Amygdala (tissue), 56 donors: Measurements from ENCODE around the gene LEF1.
"Not testable (repeated sequence)": the region's sequence is repeated elsewhere in the genome, so short reads cannot be mapped to it uniquely, and the experiment has no call there.

Experiments used
- DNase-seq, 56 donors: peaks; one replicate each; lab custom pipeline; 2025; lab: John Stamatoyannopoulos, UW

Gene LEF1

DNA sequence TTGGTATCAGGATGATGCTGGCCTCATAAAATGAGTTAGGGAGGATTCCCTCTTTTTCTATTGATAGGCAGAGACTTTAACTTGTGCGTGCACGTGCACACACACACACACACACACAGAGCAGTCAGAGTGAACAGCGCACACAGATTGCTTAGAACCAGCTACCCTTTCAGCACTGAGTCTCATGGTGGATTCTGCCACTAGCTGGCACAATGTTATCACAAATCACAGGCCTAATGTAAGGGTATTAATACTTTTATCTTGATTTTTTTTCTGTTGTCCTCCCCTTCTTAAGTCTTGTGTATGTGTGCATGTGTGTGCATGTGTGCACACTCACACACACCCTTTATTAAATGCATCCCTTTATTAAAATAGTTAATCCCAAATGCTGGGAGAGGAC, 125.8 kb downstream of the LEF1 start:
- no peak for DNase-seq

DNA sequence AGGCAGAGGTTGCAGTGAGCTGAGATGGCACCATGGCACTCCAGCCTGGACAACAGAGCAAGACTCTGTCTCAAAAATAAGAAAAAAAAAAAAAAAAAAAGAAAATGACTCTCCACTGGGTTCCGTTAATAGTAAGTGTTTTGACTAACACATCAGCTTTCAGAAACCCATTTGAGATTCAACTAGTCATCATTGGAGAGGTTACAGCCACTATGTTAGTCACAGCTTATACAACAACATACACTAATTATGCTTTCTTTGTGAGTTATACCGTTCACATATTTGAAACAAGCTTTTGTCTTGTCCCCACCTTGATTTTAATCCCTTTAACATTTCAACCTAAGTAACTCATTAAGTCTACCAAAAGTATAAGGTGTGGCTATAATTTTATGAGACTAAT, 130.8 kb downstream of the LEF1 start:
- DNase-seq: no peak

DNA sequence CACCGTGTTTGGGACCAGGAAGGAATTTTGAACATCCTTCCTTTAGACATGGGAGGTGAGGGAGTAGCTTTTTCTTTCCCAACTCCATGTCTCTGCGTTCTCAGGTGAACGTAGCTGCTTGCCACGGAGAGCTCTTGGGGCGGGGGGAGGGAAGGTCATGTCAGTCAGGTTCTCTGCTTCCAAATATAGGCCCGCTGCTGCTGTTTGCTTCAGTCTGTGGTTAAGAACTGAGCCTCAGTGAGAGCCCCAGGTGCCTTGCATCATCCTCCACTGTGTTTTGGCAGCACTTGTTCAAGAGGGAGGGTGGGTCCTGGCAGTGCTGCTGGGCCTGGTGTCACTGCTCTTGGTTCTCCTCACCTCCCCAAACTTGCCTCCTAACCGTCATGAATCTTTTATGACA, 132.5 kb downstream of the LEF1 start:
- no peak for DNase-seq

DNA sequence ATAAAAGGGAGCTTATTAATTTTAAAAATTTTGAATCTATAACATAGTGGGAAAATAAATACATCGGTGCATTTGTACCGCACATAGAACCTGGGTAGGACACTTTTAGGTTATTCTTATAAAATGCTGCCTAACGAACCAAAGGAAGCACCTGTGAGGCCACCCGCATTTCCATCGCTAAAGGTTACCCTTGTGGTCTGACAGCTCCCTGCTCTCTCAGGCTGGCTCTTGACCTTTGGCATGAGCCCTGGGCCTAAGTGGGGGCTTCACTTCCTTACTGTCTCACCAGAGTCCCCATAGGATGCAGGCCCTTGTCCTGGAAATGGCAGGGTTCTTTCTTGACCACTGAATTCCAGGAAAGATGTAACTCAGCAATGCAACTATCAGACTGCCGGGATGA, 133.0 kb downstream of the LEF1 start:
- DNase-seq: no peak

DNA sequence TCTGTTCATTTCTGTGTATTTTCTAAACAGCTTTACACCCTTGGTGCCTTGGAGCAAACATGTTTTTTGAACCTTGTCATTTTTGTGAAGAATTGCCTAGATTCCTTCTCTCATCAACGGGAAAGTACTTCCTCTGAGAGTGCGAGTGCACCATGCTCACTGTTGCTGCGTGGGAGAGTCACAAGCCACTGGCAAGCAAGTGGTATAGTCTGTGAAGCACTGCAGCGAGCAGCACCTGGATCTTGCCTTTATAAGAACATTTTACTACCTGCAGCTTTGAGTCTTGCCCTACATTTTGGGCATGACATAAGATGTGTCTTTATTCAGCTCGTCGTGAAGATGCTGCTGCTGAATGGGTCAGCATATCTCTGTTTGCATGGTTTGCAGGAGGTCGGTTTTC, 134.2 kb downstream of the LEF1 start:
- DNase-seq: no peak

DNA sequence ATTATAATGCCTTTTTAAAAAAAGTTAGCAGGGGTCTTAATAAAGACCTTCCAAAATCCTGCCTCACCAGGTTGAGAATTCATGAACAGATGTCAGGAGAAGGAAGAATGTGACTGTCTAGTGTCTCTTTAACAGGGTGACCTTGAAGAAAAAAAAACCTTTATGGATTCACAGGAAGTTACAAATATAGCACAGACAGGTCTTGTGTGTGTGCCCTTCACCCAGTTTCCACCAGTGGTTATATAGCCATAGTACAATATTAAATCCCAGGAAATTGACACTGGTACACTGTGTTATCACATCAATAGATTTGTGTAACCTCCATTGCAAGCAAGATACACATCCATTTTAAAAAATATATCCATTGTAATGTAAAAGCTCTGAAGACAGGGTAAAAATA, 135.4 kb downstream of the LEF1 start:
- DNase-seq: no peak

DNA sequence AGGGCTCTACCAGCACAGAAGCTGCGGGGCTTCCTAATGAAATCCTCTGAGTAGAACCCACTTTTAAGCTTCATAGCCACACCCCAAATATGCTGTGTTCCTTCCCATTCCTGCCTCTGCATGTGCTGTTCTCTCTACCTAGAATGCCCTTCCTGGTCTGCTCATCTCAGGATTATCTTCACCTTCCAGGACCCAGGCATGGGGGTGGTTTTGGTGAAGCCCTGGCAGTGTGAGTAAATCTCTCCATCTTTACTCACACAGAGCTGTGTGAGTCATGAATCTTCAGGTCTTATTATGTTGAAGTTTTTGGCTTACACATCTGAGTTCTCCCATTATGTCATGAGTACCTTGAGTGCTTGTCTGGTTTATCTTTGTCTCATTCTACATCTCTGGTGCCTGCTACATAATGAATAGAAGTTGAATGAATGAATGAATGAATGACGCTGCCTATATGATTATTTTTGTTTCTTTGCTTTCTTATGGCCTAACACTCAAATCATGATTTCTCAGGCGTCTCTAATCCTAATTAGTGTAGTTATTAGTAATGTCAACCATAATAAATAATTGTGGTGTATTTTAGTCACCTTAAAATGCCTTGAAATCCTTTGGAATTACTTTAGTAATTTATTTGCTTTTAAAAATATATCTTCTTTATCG, 137.2 kb downstream of the LEF1 start:
- no peak for DNase-seq

DNA sequence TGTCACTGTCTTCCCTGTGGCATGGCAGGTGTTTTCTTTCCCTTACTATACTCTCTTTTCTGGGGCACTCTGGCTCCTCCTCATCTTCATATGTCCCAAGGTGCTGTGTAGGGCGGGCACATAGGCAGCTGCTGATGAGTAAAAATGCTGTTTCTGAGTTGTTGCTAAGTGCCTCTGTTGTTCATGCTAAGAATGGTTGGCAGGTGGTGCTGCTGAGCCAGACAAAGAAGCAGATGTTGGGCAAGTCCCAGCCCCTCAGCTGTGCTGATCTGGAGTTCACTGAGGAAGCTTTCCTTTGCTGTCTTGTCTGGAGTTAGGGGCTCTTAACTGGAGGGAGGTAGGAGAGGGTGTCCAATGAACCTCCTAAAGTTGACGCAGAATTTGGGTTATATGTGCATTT, 138.4 kb downstream of the LEF1 start:
- DNase-seq: peak in 21 of 56 donors; percentile 2 to 50 (median 12)

DNA sequence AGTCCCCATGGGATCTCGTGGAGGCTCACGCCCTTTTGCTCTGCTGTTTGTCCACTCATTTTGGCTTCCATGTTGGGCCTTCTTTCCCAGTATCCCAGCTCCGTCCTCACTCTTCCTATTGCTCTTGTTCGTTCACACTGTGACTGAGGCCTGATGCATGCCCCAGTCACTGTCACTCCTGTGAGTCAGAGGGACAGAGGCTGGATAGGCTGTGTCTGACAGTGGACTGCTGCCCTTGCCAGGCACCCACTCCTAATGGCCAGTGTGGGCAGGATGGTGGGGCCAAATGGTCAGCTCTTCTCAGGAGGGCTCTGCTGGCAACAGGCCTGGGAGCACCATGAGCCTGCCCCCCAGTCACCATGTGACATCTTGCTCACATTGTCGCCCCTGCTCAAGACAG, 139.0 kb downstream of the LEF1 start:
- DNase-seq: no peak

DNA sequence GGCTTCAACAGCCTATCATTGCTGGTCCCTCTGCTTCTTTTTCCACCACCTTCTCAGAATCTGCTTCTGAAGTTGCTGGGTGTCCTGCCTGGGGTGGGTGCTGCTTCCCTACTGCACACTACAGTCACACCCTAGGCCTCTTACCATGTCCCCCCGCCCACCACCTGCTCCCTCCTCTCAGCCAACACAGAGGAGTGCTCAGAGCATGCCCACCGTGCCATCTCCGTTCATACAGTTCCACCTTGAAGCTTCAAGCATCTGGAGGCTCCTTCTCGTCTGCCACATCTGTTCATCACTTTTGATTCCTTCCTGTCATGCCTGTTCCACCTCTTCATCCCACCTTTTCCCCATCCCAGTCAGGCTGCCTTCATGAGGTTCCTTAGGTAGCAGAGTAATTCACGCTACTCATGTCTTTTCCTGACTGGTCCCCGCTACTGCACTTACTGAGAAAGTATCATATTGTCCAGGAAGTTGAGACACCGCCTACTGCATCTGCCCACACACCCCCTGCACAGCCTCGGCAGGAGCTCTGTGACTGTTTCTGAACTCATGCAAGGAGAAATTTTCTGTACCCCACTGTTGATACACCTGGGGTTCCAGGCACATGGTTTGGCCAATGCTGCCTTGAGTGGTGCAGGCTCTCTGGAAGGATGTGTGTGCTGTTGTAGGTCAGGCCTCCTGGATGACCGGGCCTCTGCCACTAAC, 139.6 kb downstream of the LEF1 start:
- DNase-seq: no peak

DNA sequence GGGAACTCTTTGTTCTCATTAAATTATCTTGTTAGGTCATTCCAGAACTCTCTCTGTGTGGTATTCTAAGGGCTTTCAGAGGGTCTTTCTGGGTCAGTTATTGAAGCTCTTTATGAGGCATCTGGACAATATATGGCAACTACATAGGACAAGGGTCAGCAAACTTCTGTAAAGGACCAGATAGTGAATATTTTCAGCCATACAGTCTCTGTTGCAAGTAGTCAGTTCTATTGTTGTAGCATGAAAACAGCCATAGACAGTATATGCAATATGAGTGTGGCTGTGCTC, 143.9 kb downstream of the LEF1 start:
- no peak for DNase-seq

DNA sequence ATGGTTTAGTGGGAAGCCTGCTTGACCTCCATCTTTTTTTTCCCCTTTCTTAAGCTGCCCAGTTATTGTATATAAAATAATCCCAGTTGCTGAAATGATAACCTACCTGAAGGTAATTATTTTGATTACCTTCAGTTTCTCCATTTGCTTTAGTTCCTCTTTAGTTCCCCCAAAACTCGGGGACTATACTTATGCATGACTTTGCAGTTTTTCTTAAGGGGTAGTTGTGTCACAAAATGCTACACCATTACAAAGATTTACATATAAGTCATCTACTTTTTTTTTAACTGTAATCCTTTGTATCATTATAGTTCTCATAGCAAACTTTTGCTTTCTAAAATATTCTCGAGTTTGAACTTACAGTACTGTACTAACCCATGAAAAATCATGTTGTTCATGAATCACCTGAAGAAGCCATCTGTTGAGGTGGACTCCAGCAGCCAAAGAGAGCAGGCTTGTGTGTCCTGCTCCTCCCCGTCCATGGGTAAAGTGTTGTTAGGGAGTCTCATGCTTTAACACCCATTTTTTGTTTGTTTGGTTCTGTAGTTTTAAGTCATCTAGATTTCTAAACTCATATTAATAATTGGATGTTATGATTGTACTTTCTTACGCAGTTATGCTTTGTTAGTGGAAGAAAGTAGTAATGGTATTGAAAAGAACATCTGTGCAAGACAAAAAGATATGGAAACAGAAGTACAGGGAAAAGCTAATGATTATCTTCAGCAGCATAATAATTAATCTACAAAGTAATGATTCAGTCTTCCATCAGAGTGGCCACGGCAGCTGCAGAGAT, 144.5 kb downstream of the LEF1 start:
- no peak for DNase-seq

DNA sequence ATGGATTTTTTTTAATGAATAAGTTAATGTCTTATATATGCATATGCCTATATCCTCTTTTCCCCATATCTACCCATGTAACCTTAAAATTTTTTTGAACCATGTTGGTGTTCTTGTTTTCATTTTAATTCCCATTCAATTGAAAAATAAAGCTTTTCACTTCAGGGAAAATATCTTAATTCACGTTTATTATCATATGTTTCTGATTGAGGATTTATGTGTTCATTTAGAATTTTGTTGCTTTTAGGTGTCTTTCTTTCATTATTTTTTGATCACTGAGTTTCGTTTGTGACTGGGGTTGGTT, 149.9 kb downstream of the LEF1 start:
- DNase-seq: no peak

DNA sequence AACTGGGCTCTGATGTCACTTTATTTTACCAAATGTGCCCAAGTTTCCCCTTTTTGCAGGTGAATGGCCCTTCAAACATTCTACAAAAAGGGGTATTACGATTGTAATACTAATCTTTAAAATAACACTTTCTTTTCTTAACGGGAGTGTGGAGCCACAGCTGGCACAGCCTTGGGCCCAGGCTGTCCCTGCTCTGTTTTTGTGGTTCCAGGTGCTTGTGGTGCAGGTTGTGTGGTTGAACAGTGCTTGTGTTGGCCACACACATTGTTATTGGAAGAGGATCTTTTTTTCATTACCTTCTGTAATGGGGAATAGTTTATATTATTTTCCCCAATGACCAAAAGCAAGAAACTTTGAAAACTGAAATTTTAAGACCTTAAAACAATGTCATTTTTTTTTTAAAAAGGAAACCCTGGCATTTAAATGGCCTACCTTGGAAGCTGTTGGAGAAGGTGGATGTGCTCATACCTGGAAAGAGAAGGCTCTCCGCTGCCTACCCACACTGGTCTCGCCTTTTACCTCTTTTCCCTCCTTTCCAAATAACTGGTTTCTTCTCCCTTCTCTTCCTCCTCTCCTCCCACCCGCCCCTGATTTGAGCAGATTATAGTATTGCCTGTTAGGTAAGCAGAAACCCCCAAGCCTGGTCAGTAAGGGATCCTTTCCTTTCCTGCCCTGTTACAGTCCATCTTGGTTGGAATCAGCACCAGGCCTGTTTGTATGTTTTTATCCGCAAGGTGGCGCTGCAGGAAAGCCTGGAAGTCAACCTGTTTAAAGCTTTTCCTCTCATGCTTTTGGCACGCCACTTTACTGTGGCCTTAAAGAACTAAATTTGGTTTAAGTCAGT, 150.5 kb downstream of the LEF1 start:
- DNase-seq: peak in 54 of 56 donors; percentile 2 to 92 (median 49)

DNA sequence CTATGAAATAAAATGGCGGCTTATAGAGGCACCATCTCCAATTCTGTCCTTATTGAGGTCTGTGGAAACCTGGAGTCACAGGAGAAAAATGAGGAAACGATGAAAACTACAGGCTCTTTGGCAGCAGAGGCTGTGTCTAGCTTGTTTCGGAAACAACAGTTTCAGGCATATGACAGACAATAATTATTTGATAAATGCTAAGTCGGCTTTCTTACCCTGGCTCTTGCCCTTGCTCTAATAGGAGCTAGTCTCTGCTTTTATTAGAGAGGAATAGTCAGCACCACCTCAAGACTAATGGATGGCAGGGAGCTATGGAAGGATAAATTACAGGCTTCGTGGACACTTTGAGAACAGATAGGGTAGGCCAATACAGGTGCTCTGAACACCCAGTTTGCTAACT, 154.8 kb downstream of the LEF1 start:
- DNase-seq: no peak

DNA sequence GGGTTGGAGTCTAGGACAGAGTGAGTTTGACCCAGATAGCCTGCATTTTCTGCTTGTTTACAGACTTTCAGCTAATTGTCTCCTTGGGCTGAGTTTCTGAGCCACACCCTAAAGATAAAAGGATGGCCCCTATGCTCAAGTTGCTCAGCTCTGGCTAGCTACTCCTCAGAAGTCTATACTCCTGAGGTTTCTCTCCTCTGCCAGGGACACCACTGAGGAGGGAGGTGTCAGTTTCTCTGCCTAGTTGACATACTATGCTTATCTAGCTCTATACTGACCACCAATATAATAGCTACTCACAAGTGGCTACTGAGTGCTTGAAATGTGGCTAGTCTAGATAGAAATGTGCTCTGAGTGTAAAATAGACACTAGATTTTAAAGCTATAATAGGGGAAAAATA, 155.4 kb downstream of the LEF1 start:
- no peak for DNase-seq

DNA sequence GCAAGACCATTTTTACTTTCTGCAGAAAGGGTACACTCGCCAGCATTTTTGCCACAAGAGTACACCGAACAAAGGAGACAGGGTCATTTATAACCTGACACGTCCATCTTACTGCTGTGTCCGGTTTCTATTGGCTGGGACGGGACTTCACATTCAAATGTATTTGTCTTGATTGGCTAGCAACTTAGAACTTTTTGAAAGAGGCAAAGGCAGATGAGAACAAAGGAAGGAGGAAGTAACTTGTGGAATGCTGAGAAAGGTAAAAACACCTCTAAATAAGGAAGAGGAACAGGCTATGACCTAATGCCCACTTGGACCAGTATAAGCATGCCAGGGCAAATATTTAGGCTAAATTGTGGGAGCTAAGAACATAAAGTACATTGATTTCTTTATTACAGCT, 156.3 kb downstream of the LEF1 start:
- not testable (repeated sequence) for DNase-seq

DNA sequence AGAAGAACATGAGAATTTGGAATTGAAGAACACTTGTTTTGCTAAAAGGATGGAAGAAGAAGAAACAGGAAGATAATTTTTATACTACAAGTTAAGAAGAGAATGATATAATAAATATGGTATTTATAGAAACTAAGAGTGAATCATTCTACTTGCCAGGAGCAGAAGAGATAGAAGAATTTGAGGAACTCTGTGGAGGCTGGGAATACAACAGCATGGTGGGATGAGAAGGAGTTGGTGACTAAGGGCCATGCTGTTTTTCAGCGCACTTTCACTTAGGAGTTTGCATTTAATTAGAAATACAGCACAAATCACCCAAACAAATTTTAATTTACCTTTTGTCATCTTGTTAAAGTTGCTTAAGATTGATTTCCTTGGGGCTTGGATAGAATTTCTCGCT, 158.6 kb downstream of the LEF1 start:
- DNase-seq: peak in 1 of 56 donors; percentile 7

DNA sequence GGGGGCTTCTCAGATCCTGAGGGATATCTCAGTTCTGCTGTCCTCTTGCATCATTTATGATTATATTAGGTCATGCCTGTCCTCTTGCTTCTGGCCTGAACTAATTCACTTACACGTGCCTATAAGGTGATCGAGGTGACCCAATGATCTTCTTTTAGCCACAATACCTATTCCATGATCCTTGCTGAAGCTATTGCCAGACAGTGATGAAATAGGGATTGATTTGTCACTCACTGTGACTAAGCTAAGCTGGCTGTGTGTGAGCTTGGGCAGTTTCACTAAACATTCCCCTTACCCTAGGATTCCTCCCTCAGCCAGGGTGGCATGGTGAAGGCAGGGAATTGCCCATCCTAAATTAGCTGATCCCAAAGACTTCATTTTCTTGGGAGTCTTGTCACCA, 160.0 kb downstream of the LEF1 start:
- no peak for DNase-seq

DNA sequence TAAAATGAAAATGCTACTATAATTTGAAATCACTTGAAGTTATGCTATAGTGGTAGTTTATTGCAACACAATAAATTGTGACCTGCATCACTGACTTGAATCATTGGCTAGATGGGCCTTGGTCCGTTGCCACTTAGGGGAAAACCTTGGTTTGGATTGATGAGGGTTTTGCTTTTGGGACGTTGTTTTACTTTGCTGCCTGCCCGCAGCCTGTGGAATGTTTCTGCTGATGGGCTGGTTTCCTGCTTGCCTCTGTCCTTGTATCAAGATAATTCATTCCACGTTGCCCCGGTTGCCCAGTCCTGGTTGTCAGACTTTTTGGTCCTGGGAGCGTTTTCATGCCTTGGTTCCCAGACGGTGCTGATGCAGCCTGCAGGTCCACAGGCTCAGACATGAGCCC, 160.7 kb downstream of the LEF1 start:
- DNase-seq: no peak

DNA sequence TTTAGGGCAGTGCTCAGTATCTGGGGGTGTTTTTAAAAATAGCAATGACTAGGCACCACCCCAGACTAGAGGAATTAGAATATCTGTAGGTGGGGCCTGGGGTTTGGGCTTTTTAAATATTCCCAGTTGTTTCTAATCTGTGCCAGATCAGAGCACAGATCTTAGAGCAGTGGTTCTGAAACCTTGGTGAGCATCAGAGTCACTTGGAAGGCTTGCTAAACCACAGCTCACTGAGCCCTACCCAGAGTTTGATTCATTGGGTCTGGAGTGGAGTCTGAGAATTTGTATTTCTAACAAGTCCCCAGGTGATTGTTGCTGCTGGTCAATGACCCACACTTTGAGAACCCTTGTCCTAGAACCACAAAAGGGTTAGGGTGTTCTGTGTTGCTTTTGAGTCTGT, 162.4 kb downstream of the LEF1 start:
- DNase-seq: no peak
